NCI-H2029 treated with DMSO at 0.1 percent for 48 hours (cell line): Measurements from ENCODE around the gene TIPRL.
"Not testable (repeated sequence)": the region's sequence is repeated elsewhere in the genome, so short reads cannot be mapped to it uniquely, and the experiment has no call there.

Experiments
- DNase-seq: peaks from one replicate; lab custom pipeline; 2025; lab: John Stamatoyannopoulos, UW

TIPRL gene

GRCh38 chr1:168159251-168159650 is 19.5 kb upstream of the TIPRL start:
- DNase-seq = no peak

GRCh38 chr1:168159979-168160378 is 18.8 kb upstream of the TIPRL start:
- no peak for DNase-seq

- DNase-seq = no peak
Measured at GRCh38 chr1:168161459-168161858, 17.3 kb upstream of the TIPRL start.

- DNase-seq = no peak
Measured at GRCh38 chr1:168163670-168164069, 15.1 kb upstream of the TIPRL start.

- DNase-seq = no peak
Measured at GRCh38 chr1:168164771-168165170, 14.0 kb upstream of the TIPRL start.

- no peak for DNase-seq
Measured at GRCh38 chr1:168167806-168168205, 11.0 kb upstream of the TIPRL start.

- no peak for DNase-seq
Measured at GRCh38 chr1:168170564-168171508, 7.9 kb upstream of the TIPRL start.

- DNase-seq = no peak
Measured at GRCh38 chr1:168172250-168172915, 6.4 kb upstream of the TIPRL start.

GRCh38 chr1:168178227-168178637 is 530 bp upstream of the TIPRL start:
- no peak for DNase-seq

- no peak for DNase-seq
Measured at GRCh38 chr1:168179438-168180147, 831 bp downstream of the TIPRL start.

- no peak for DNase-seq
Measured at GRCh38 chr1:168180148-168180524, 1.4 kb downstream of the TIPRL start.

- DNase-seq = not testable (repeated sequence)
Measured at GRCh38 chr1:168181063-168181720, 2.4 kb downstream of the TIPRL start.

- no peak for DNase-seq
Measured at GRCh38 chr1:168187177-168187576, 8.4 kb downstream of the TIPRL start.

- no peak for DNase-seq
Measured at GRCh38 chr1:168190403-168190802, 11.6 kb downstream of the TIPRL start.

GRCh38 chr1:168195199-168196135 is 16.7 kb downstream of the TIPRL start:
- DNase-seq = no peak

- no peak for DNase-seq
Measured at GRCh38 chr1:168199056-168199455, 20.3 kb downstream of the TIPRL start.

- DNase-seq = no peak
Measured at GRCh38 chr1:168202941-168203654, 24.3 kb downstream of the TIPRL start.

GRCh38 chr1:168206111-168206510 is 27.3 kb downstream of the TIPRL start:
- no peak for DNase-seq

- DNase-seq = not testable (repeated sequence)
Measured at GRCh38 chr1:168207673-168208072, 28.9 kb downstream of the TIPRL start.

GRCh38 chr1:168210312-168210711 is 31.6 kb downstream of the TIPRL start:
- DNase-seq = no peak
